BJ (cell line): Measurements from ENCODE around the gene CA10. TPM values are rescaled to one million over a fixed set of nuclear protein-coding genes. Genes with fewer than 3 reads are reported as not detected.

Experiments
- CTCF ChIA-PET: fragments of 350-600 bp; formaldehyde crosslinking; extraction: SDS; loops from one replicate; lab custom pipeline; 2021; ENCODE audit warnings: antibody characterized with exemption, inconsistent platforms; lab: Yijun Ruan, JAX
- POLR2A ChIA-PET: fragments of 300-600 bp; sonication (Branson Sonifier 250); formaldehyde crosslinking; extraction: SDS; loops from one replicate; lab custom pipeline; 2021; ENCODE audit warnings: antibody characterized with exemption; lab: Charles Lee
- DNase-seq: peaks from one replicate; pipeline ENCODE4 v3.0.0-alpha.2; 2011; ENCODE audit warnings: low read depth
- H3K27me3 ChIP-seq: 2 replicates; pipeline ENCODE4 v1.6.0; 2011; ENCODE audit warnings: low read length; ENCODE audit not compliant: control insufficient read depth, insufficient read depth
- H3K36me3 ChIP-seq: 2 replicates; pipeline ENCODE4 v1.5.1; 2011; ENCODE audit warnings: low read length; ENCODE audit not compliant: control insufficient read depth, insufficient read depth
- H3K4me3 ChIP-seq: 2 replicates; pipeline ENCODE4 v1.5.1; 2011; ENCODE audit warnings: low read depth, mild to moderate bottlenecking, control low read depth, low read length
- polyA minus RNA-seq: library from RNA; depleted of rRNA, polyadenylated mRNA; stranded (reverse); fragments of >200 nt; gene quantifications from 2 replicates; pipeline ENCODE4 v1.2.3, GENCODE V29; 2011; rRNA and poly(A)+ RNA removed
- polyA plus RNA-seq: library from polyadenylated mRNA; depleted of rRNA; stranded (reverse); fragments of >200 nt; gene quantifications from 2 replicates; pipeline ENCODE4 v1.2.3, GENCODE V29; 2011; rRNA removed
- TF ChIP-seq, protein P1 (sequence below): IDR thresholded peaks from 2 replicates; pipeline ENCODE4 v1.5.1; 2011; ENCODE audit warnings: low read depth, mild to moderate bottlenecking, control low read depth, inconsistent platforms, low read length, moderate library complexity; ENCODE audit not compliant: insufficient read depth

CA10 gene
- polyA plus RNA-seq: not detected in 2 replicates
- polyA minus RNA-seq: not detected in 2 replicates

GRCh38 chr17:52158450-52159042, at the start of gene CA10:
CA10 (minus strand) TSS chr17:52158714.
- ChIA-PET POLR2A (no interaction called here), CTCF (interaction anchor here (0.6 kb wide), 1 partner anchor 722 kb away, joined by 4 read pairs; no protein-coding TSS in a partner anchor)
- peaks cover 3% of the 10 kb centered on the region; the same call in 1 of the 2 replicates for H3K27me3 ChIP-seq
- no peak within 1 kb of the TSS for H3K4me3 ChIP-seq
- TF ChIP-seq, protein P1, sequence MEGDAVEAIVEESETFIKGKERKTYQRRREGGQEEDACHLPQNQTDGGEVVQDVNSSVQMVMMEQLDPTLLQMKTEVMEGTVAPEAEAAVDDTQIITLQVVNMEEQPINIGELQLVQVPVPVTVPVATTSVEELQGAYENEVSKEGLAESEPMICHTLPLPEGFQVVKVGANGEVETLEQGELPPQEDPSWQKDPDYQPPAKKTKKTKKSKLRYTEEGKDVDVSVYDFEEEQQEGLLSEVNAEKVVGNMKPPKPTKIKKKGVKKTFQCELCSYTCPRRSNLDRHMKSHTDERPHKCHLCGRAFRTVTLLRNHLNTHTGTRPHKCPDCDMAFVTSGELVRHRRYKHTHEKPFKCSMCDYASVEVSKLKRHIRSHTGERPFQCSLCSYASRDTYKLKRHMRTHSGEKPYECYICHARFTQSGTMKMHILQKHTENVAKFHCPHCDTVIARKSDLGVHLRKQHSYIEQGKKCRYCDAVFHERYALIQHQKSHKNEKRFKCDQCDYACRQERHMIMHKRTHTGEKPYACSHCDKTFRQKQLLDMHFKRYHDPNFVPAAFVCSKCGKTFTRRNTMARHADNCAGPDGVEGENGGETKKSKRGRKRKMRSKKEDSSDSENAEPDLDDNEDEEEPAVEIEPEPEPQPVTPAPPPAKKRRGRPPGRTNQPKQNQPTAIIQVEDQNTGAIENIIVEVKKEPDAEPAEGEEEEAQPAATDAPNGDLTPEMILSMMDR: no peak
- DNase-seq: no peak
- no peaks in the 10 kb centered on the region for H3K36me3 ChIP-seq

GRCh38 chr17:52207796-52208195, 49.3 kb upstream of the CA10 start:
- Histone ChIP-seq H3K27me3 (no peaks in the 10 kb centered on the region), H3K36me3 (no peaks in the 10 kb centered on the region), H3K4me3 (no peak overlapping the region)
- TF ChIP-seq, protein P1: no peak
- POLR2A ChIA-PET: no interaction called here
- no peak for DNase-seq
- CTCF ChIA-PET: no interaction called here

GRCh38 chr17:52202520-52203080, 44.1 kb upstream of the CA10 start:
- no peak for DNase-seq
- no peaks in the 10 kb centered on the region for H3K36me3 ChIP-seq
- H3K4me3 ChIP-seq: no peak overlapping the region
- ChIA-PET POLR2A (no interaction called here), CTCF (no interaction called here)
- no peaks in the 10 kb centered on the region for H3K27me3 ChIP-seq
- TF ChIP-seq, protein P1: no peak

- Histone ChIP-seq H3K4me3 (no peak overlapping the region), H3K27me3 (no peaks in the 10 kb centered on the region), H3K36me3 (no peaks in the 10 kb centered on the region)
- CTCF ChIA-PET: no interaction called here
- DNase-seq: no peak
- POLR2A ChIA-PET: no interaction called here
- TF ChIP-seq, protein P1: no peak
Measured at GRCh38 chr17:52201767-52202519, 43.4 kb upstream of the CA10 start.

- POLR2A ChIA-PET: no interaction called here
- Histone ChIP-seq H3K36me3 (no peaks in the 10 kb centered on the region), H3K4me3 (no peak overlapping the region), H3K27me3 (no peaks in the 10 kb centered on the region)
- CTCF ChIA-PET: no interaction called here
- DNase-seq: no peak
- TF ChIP-seq, protein P1: no peak
Measured at GRCh38 chr17:52191491-52191890, 33.0 kb upstream of the CA10 start.
